GM21576 (cell line): ENCODE results near the gene GOLGA3.
"Not testable (repeated sequence)": the region's sequence is repeated elsewhere in the genome, so short reads cannot be mapped to it uniquely, and the experiment has no call there.

Experiments
- ATAC-seq: cut with Tn5 transposase; IDR thresholded peaks from one replicate; pipeline ENCODE4 v1.9.1; 2021; ENCODE audit warnings: mild to moderate bottlenecking, moderate library complexity; ENCODE audit not compliant: unreplicated experiment

The GOLGA3 gene

DNA sequence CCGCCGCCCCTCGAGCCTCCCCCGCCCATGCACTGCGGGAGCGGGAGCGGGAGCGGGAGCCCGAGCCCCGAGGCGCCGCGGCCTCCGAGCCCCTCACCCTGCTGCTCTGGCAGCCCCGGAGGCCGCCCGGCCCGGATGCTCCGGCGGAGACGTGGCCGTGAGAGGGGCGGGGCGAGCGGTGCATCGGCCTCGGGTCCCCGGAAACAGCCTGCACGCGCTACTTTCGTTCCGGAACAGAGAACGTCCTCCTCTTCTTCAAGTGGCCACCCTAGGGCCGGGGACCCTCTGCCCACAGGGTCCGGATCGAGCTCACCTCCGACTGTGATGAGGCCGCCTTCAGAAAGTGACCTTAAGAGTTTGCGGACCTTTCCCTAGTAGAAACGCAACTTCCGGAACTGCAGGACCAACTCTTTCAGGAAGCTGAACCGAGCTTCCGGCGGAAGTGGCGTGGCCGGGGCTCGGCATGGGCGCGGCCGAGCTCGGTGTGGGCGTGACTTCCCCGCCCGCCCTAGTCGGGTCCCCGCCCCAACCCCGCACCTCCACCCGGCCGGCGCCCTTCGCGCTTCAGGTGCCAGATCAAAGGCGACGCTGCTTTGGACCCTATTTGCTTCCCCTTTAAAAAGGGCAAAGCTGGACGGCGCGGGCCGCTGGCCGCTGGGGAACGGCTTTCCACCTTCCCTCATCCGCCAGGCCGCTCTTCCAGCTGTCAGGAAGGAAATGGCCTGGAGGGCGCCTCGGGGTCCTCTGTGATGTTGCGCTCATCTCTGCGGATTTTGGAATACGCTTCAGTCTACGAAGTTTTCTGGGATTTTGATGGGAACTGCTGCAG, at the start of gene GOLGA3:
TSS of gene GOLGA3 (minus strand) at position 164 of the 829 bp plus-strand sequence. CDS start 6,741 bp downstream, outside the sequence.
- peak; percentile 85 for ATAC-seq

- not testable (repeated sequence) for ATAC-seq
These were observed 46.0 kb upstream of the GOLGA3 start for GRCh38 chr12:132874620-132875019.

- no peak for ATAC-seq
These were observed 45.5 kb upstream of the GOLGA3 start for GRCh38 chr12:132874175-132874574.

DNA sequence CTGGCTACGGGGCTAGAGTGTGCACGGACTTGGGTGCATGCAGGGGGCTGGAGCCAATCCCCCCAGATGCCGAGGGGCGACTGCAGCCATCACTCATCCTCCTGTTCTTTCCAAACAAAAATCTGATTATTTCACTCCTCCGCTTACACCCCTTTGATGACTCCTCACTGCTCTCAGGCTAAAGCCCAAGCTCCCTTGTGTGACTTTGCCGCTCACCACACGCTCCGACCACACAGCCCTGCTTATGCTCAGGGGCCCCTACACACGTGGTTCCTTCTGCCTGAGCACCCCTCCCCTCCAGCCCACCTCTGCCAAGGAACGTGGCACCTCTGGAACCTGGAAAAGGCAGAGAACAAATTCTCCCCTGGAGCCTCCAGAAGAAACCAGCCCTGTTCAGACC, 45.1 kb upstream of the GOLGA3 start:
- ATAC-seq = no peak

GRCh38 chr12:132872975-132873421, 44.3 kb upstream of the GOLGA3 start:
- no peak for ATAC-seq

GRCh38 chr12:132872073-132872855, 43.6 kb upstream of the GOLGA3 start:
- no peak for ATAC-seq

DNA sequence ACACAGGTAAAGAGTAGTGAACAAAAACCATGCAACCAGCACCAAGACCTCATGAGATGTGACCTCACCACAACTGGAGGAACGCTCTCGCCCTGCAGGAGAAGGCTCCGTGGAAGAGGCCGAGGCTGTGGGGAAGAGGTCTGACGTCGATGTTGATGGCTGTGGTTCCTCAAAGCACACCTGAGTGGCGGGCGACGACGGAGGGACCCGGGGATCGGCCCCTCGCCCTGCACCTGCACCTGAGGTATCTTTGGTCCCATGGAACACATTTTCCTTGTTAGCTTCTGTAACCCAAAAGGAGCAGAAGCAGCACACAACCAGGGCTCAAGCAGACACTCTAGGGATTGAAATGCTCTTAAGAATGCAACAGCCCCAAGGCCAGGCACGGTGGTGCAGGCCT, 40.9 kb upstream of the GOLGA3 start:
- no peak for ATAC-seq

GRCh38 chr12:132866251-132866828, 37.7 kb upstream of the GOLGA3 start:
- ATAC-seq = no peak

DNA sequence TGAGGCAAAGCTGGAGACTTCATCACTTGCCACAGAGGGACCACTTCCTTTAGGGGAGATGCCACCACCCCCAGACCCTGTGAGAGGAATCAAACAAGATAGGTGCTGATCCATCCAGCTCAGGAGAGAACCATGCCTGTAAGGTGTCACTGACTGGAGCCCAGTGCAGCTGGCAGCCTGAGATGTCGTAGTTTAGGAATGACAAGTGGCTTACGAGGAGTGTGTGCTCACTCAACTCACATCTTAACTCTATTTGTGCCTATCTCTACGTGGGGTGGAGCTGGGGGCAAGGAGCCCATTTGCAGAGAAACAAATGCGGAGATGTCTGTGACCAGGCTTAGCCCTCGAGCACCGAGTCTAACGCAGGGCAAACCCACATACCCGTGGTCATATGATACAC, 32.9 kb upstream of the GOLGA3 start:
- ATAC-seq = no peak

DNA sequence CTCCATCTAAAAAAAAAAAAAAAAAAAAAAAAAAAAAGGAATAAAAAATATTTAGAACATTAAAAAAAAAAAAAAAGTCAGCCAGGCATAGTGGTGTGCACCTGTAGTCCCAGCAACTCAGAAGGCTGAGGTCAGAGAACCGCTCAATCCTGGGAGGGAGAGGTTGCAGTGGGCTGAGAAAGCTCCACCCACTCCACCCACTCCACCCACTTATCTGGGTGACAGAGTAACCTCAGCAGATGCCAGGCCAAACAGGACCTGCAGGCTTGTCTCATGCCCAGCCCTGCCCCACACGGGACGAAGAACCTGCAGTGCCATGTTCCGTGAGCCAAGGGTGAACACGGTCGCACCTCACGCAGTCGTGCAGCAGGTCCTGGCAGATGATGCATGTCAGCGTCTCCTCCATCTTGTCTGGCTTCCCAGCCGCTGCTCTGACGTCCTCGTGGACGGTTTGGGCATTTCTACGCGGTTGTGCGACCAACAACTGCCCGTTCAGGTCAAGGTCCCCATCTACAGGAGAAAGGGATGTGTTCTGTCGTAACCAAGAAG, 30.1 kb upstream of the GOLGA3 start:
- ATAC-seq = no peak

GRCh38 chr12:132857019-132857418, 28.4 kb upstream of the GOLGA3 start:
- not testable (repeated sequence) for ATAC-seq

GRCh38 chr12:132856581-132856980, 27.9 kb upstream of the GOLGA3 start:
- ATAC-seq = no peak

DNA sequence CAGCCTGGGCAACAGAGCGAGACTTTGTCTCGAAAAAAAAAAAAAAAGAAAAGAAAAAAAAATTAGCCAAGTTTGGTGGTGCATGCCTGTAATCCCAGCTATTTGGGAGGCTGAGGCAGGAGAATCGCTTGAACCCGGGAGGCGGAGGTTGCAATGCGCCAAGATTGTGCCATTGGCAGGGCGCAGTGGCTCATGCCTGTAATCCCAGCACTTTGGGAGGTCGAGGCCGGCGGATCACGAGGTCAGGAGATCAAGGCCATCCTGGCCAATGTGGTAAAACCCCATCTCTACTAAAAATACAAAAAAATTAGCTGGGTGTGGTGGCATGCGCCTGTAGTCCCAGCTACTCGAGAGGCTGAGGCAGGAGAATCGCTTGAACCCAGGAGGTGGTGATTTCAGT, 26.5 kb upstream of the GOLGA3 start:
- not testable (repeated sequence) for ATAC-seq

DNA sequence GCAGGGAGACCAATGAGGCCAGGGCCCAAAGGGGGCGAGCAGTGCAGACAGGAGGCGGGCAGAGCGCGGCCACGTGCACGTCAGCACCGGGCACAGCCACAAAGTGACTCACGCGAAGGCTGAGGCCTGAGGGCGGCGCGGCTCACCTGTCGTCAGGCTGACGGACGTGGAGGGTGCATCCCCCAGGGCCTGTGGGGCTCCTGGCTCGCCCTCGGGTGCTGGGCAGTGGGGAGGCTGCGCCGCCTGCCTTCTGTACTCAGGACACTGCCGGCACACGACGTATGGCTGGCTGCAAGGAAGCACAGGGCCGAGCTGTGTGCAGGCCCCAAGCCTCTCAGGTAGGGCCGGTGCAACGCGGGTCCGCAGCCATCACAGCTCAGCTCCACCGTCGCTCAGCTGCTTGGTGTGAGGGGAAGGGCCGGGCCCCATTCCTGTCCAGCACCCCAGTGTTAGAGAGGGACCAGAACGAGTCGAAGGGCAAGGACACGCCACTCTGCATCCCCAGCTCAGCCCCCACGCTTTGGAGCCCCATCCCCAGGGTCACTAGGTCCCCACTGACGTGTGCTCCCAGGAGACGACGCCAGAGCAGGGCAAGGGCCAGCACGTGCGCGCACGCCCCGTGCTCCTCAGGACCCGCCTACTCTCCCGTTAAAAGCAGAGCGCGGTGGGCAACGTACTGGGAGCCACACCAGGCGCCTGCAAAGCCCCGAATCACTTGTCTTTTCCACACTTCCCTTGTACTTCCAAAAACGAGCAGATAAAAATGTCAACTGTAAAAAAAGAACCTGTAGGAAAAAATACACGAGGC, 24.8 kb upstream of the GOLGA3 start:
- no peak for ATAC-seq

DNA sequence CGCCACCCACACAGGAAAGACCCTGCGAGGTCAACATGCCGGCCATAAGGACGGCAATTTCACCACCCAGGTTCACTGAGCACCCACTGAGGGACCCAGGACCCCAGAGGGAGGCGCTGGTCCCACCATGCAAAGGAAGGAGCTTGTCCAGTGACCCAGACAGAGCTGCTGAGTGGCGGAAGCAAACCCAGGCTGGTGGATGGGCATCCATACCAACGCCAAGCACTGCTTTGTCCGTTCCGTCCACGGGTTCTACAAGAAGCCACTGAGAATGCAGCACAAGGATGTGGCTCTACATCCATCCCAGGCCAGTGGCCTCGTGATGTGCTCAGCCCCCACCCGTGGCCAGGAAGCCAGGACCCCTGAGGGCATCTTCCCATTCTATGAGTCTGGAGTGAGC, 23.8 kb upstream of the GOLGA3 start:
- no peak for ATAC-seq

DNA sequence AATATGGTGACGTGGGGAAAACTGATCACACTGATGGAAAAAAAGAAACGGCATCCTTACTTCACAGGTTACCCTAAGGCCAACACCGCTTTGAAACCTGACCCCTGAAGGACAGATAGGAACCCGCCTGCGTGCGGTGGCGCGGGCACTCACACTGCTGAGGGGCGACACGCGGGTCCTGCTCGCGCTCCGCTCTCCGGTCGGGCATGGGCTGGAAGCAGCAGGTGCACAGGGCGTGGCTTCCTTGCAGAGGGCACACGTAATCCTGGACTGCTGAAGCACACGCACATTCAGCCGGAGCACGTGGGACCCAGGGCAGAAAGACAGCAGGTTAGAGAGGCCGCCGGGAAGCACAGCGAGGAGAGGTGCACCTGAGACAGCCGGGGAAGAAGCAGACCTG, 22.8 kb upstream of the GOLGA3 start:
- no peak for ATAC-seq

- no peak for ATAC-seq
These were observed 21.6 kb upstream of the GOLGA3 start for GRCh38 chr12:132850291-132850690.

- ATAC-seq = no peak
These were observed 19.9 kb upstream of the GOLGA3 start for GRCh38 chr12:132848521-132848920.

DNA sequence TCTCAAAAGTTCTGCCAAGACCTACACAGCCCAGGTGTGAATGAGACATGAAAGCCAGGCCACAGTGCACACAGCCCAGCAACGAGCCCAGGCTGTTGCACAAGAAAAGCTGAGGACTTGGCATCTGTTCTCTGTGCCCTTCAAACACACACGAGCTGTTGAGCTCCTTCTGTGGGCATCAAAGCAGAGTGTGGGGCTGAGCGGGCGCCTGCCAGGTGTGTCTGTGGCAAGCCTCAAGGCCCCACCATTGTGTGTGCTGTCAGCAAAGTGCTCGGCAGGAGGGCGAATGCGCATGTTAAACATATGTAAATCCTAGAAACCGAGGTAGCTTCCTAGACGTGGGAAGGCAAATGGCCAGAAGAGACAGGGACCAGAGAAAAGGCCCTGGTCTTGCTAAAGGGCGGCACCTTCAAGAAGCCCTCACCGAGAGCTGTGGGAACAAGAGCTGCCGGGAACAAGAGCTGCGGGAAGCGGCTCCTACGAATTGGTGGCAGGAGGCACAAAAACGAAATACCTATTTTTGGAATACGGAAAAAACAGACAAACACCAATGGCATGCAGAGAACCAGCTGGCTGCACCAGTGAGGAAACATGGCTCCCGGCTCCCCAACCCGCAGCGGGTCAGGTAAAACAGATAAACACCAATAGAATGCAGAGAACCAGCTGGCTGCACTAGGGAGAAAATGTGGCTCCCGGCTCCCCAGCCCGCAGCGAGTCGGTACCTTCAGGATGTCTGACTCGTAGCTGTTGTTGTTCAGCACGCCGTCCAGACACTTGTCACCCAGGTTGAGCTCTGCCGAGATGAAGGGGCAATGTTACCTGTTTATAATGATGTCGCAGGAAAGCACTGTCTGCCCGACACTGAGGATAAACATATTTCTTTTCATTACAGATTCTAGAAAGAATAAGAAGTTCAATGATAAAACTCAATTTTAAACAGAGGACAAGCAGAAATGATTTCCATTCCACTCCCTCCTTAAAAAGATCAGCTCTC, 19.0 kb upstream of the GOLGA3 start:
- no peak for ATAC-seq
